Activated CD4-positive, alpha-beta T cell treated with anti-CD3 and anti-CD28 coated beads, Interleukin-2, amount 10 ng/mL, durations not matched to agents 7 days and 5 days (primary cell): ENCODE measurements around the gene IRF2. TPM values are rescaled to one million over a fixed set of nuclear protein-coding genes. Genes with fewer than 3 reads are reported as not detected.

ENCODE experiments used
- total RNA-seq, 2 experiments: library from RNA; stranded (reverse); gene quantifications; one replicate each; pipeline ENCODE4 v1.2.3, GENCODE V29; 2021

IRF2 gene
- total RNA-seq, 2 experiments from 2014 or later: 82.1 to 84.3 TPM

Other genes with a start within 250 kb of the IRF2 start
- gene CASP3, start 174.9 kb upstream of the IRF2 start, total RNA-seq: 10 to 100 TPM; 58.0 to 64.2 TPM
- gene PRIMPOL, start 175.2 kb upstream of the IRF2 start, total RNA-seq: 10 to 100 TPM; 20.2 to 21.4 TPM